OCI-LY7 (cell line): ENCODE measurements around the gene SEMA4D. TPM values are rescaled to one million over a fixed set of nuclear protein-coding genes. Genes with fewer than 3 reads are reported as not detected.

Experiments
- BruUV-seq: library from RNA; stranded (reverse); fragments of 400-500 nt; replicated peaks from 2 replicates; lab custom pipeline; 2021; lab: Mats Ljungman, UMichigan
- CTCF ChIA-PET: fragments of 300-600 bp; sonication (Branson Sonifier 250); formaldehyde crosslinking; loops from one replicate; lab custom pipeline; 2022; ENCODE audit warnings: antibody characterized with exemption; ENCODE audit not compliant: unreplicated experiment; lab: Charles Lee
- POLR2A ChIA-PET: fragments of 300-600 bp; sonication (Branson Sonifier 250); formaldehyde crosslinking; loops from one replicate; lab custom pipeline; 2022; ENCODE audit warnings: antibody characterized with exemption; lab: Charles Lee
- DNase-seq: peaks from one replicate; pipeline ENCODE4 v3.0.0-alpha.2; 2015; ENCODE audit warnings: low spot score
- H2AFZ ChIP-seq: fragments of 200-600 bp; sonication (generic), shearing (Covaris generic); 2 replicates; pipeline ENCODE4 v1.6.1; 2014; ENCODE audit warnings: mild to moderate bottlenecking, antibody characterized with exemption, low read length, moderate library complexity
- H3K27ac ChIP-seq: fragments of 200-600 bp; sonication (generic); 2 replicates; pipeline ENCODE4 v1.5.1; 2014; ENCODE audit warnings: mixed run types, low read depth, mild to moderate bottlenecking, moderate library complexity, low read length, inconsistent platforms; ENCODE audit not compliant: poor library complexity, severe bottlenecking
- H3K36me3 ChIP-seq: fragments of 200-600 bp; sonication (generic); 2 replicates; pipeline ENCODE4 v1.6.1; 2014; ENCODE audit warnings: mild to moderate bottlenecking, antibody characterized with exemption, low read length, moderate library complexity, mixed read lengths; ENCODE audit not compliant: insufficient read depth
- H3K4me1 ChIP-seq: fragments of 200-600 bp; sonication (generic); 2 replicates; pipeline ENCODE4 v1.5.1; 2014; ENCODE audit warnings: mild to moderate bottlenecking, low read length; ENCODE audit not compliant: insufficient read depth, poor library complexity, severe bottlenecking
- H3K4me2 ChIP-seq: fragments of 200-600 bp; sonication (generic); 2 replicates; pipeline ENCODE4 v1.6.1; 2014; ENCODE audit warnings: mild to moderate bottlenecking, low read length
- H3K4me3 ChIP-seq: fragments of 200-600 bp; sonication (generic); 2 replicates; pipeline ENCODE4 v1.5.1; 2014; ENCODE audit warnings: mild to moderate bottlenecking, low read depth, low read length; ENCODE audit not compliant: poor library complexity, severe bottlenecking
- H3K79me2 ChIP-seq: fragments of 200-600 bp; sonication (generic); 2 replicates; pipeline ENCODE4 v1.6.1; 2016; ENCODE audit warnings: low read depth, mild to moderate bottlenecking, low read length, moderate library complexity, mixed read lengths; ENCODE audit not compliant: insufficient read depth
- H3K9me2 ChIP-seq: fragments of 200-600 bp; sonication (generic); 2 replicates; pipeline ENCODE4 v1.6.1; 2016; ENCODE audit warnings: mild to moderate bottlenecking, low read length, mixed read lengths; ENCODE audit not compliant: insufficient read depth
- H3K9me3 ChIP-seq: fragments of 200-600 bp; sonication (generic); 2 replicates; pipeline ENCODE4 v1.6.1; 2014; ENCODE audit warnings: mild to moderate bottlenecking, mixed run types, low read length, mixed read lengths
- H4K20me1 ChIP-seq: fragments of 200-600 bp; sonication (generic); 2 replicates; pipeline ENCODE4 v1.6.1; 2014; ENCODE audit warnings: mild to moderate bottlenecking, antibody characterized with exemption, low read length, moderate library complexity, mixed read lengths; ENCODE audit not compliant: insufficient read depth
- EZH2phosphoT487 ChIP-seq: fragments of 200-600 bp; sonication (generic); IDR thresholded peaks from 2 replicates; pipeline ENCODE4 v1.6.1; 2018; ENCODE audit warnings: low read depth, borderline replicate concordance, mild to moderate bottlenecking, mixed run types, antibody characterized with exemption, low read length, moderate library complexity, mixed read lengths
- intact Hi-C: fragments of 100-400 bp; cut with micrococcal nuclease; formaldehyde crosslinking; loops from one replicate; pipeline ENCODE4 v1.10.0; 2022; ENCODE audit not compliant: unreplicated experiment
- total RNA-seq, 2 experiments: library from RNA; depleted of rRNA in 1 of 2; stranded (reverse); fragments of >200 nt in 1 of 2; shearing (Covaris generic) in 1 of 2; gene quantifications; 2 replicates each; pipeline ENCODE4 v1.2.3, GENCODE V29; 2014 to 2022
- TF ChIP-seq, protein P1 (sequence below): fragments of 200-600 bp; sonication (generic); conservative IDR thresholded peaks from 2 replicates; pipeline ENCODE4 v1.5.1; 2014; ENCODE audit warnings: mild to moderate bottlenecking, antibody characterized with exemption, low read length, moderate library complexity, mixed read lengths

SEMA4D gene
- total RNA-seq, 2 experiments from 2014 or later: 28.5 to 60.5 TPM

- Histone ChIP-seq H3K9me3 (no peaks in the 10 kb centered on the region), H3K27ac (no peak overlapping the region), H4K20me1 (no peaks in the 10 kb centered on the region), H3K4me3 (no peak overlapping the region), H3K36me3 (no peaks in the 10 kb centered on the region), H2AFZ (no peak overlapping the region), H3K9me2 (no peaks in the 10 kb centered on the region), H3K4me1 (peaks cover 37% of the 10 kb centered on the region), H3K79me2 (no peaks in the 10 kb centered on the region), H3K4me2 (no peak overlapping the region)
- no peak for DNase-seq
- no peak for TF ChIP-seq EZH2phosphoT487
- TF ChIP-seq, protein P1, sequence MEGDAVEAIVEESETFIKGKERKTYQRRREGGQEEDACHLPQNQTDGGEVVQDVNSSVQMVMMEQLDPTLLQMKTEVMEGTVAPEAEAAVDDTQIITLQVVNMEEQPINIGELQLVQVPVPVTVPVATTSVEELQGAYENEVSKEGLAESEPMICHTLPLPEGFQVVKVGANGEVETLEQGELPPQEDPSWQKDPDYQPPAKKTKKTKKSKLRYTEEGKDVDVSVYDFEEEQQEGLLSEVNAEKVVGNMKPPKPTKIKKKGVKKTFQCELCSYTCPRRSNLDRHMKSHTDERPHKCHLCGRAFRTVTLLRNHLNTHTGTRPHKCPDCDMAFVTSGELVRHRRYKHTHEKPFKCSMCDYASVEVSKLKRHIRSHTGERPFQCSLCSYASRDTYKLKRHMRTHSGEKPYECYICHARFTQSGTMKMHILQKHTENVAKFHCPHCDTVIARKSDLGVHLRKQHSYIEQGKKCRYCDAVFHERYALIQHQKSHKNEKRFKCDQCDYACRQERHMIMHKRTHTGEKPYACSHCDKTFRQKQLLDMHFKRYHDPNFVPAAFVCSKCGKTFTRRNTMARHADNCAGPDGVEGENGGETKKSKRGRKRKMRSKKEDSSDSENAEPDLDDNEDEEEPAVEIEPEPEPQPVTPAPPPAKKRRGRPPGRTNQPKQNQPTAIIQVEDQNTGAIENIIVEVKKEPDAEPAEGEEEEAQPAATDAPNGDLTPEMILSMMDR: no peak
- POLR2A ChIA-PET: no interaction called here
- intact Hi-C loops: no loop called here
- CTCF ChIA-PET: no interaction called here
- no TSS peak for BruUV-seq
Observed at GRCh38 chr9:89462817-89463683, 34.9 kb downstream of the SEMA4D start.

DNA sequence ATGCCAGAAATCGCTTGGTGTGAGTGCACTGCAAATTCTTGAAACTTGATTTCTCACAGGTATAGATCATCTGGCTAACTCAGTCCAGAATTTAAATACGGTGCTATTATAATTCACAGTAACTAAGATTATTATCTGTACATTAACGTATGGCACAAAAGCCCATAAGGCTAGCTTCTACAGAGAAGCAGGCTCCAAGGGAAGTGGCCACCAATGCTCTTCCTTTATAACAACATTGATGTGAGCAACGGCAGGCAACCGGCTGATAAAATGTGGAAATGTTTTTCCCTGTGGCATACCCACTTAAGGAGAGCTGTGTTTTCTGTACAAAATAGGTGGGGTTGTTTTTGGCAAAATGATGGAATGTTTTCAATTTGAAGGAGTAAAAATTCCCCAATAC is 35.7 kb downstream of the SEMA4D start:
- Histone ChIP-seq H3K9me2 (no peaks in the 10 kb centered on the region), H3K79me2 (no peaks in the 10 kb centered on the region), H3K36me3 (no peaks in the 10 kb centered on the region), H3K4me1 (peaks cover 28% of the 10 kb centered on the region), H3K4me3 (no peak overlapping the region), H3K27ac (no peak overlapping the region), H4K20me1 (no peaks in the 10 kb centered on the region), H3K9me3 (no peaks in the 10 kb centered on the region), H2AFZ (no peak overlapping the region), H3K4me2 (no peak overlapping the region)
- CTCF ChIA-PET: no interaction called here
- no peak for TF ChIP-seq EZH2phosphoT487
- TF ChIP-seq, protein P1: no peak
- no peak for DNase-seq
- no TSS peak for BruUV-seq
- POLR2A ChIA-PET: no interaction called here
- intact Hi-C loops: no loop called here

- H3K4me2 ChIP-seq: no peak overlapping the region
- H2AFZ ChIP-seq: no peak overlapping the region
- TF ChIP-seq EZH2phosphoT487: no peak
- TF ChIP-seq, protein P1: no peak
- H3K4me1 ChIP-seq: peaks cover 19% of the 10 kb centered on the region
- no peaks in the 10 kb centered on the region for H3K9me2 ChIP-seq
- BruUV-seq: no TSS peak
- DNase-seq: no peak
- H3K36me3 ChIP-seq: no peaks in the 10 kb centered on the region
- H3K9me3 ChIP-seq: no peaks in the 10 kb centered on the region
- H3K4me3 ChIP-seq: no peak overlapping the region
- intact Hi-C loops: no loop called here
- ChIA-PET POLR2A (no interaction called here), CTCF (no interaction called here)
- H3K79me2 ChIP-seq: no peaks in the 10 kb centered on the region
- H3K27ac ChIP-seq: no peak overlapping the region
- no peaks in the 10 kb centered on the region for H4K20me1 ChIP-seq
Observed at GRCh38 chr9:89461265-89461664, 36.6 kb downstream of the SEMA4D start.
